K562 (cell line): ENCODE results near the gene MTF1. TPM values are rescaled to one million over a fixed set of nuclear protein-coding genes. Genes with fewer than 3 reads are reported as not detected.
A peak's percentile ranks its signal among the peaks of the same experiment; 100 is the strongest.

Experiments
- ATAC-seq: fragments of 200-7000 bp; cut with Tn5 transposase; 3 replicates; pipeline ENCODE4 v1.9.1; 2020; ENCODE audit warnings: moderate library complexity
- BruUV-seq: library from RNA; stranded (reverse); fragments of 400-500 nt; replicated peaks from 2 replicates; lab custom pipeline; 2021; lab: Mats Ljungman, UMichigan
- CTCF ChIA-PET: fragments of 300-600 bp; formaldehyde crosslinking; extraction: SDS; loops from one replicate; lab custom pipeline; 2021; ENCODE audit warnings: low intra/inter-chr PET ratio; lab: Yijun Ruan, JAX
- POLR2A ChIA-PET: fragments of 300-600, 350-650 bp; sonication (Branson Sonifier 250); formaldehyde crosslinking; extraction: SDS; loops from one replicate; lab custom pipeline; 2021; ENCODE audit warnings: antibody characterized with exemption, inconsistent platforms; lab: Yijun Ruan, JAX
- DNase-seq, 4 experiments: peaks; one replicate each; pipeline versions ENCODE4 v3.0.0 to v3.0.0-alpha.2; 2011 to 2018; ENCODE audit warnings: low spot score in 3 of 4, mixed read lengths in 3 of 4; ENCODE audit errors: extremely low read depth in 1 of 4
- FAIRE-seq: peaks from 2 replicates; lab custom pipeline; 2011; peaks lifted over from hg19 to GRCh38; lab: Jason Lieb, UNC
- H2AFZ ChIP-seq: 2 replicates; pipeline ENCODE4 v1.6.0; 2011; ENCODE audit warnings: low read depth, low read length, control low read depth, inconsistent platforms
- H3K27ac ChIP-seq: fragments of 200-600 bp; 3 replicates; pipeline ENCODE4 v1.8.0; 2011; ENCODE audit warnings: low read depth, mild to moderate bottlenecking, control low read depth, inconsistent platforms, low read length, moderate library complexity, mixed read lengths; ENCODE audit errors: extremely low read depth
- H3K27me3 ChIP-seq, 2 experiments: fragments of 300-600 bp in 1 of 2; 2 replicates in 1 of 2; 3 replicates in 1 of 2; pipeline versions ENCODE4 v1.6.0 to v1.8.0; 2011; ENCODE audit warnings: inconsistent platforms in 2 of 2, low read length in 2 of 2, mild to moderate bottlenecking in 1 of 2, mixed read lengths in 1 of 2, moderate library complexity in 1 of 2; ENCODE audit not compliant: control insufficient read depth in 2 of 2, insufficient read depth in 2 of 2
- H3K36me3 ChIP-seq: fragments of 300-600 bp; 3 replicates; pipeline ENCODE4 v1.8.0; 2011; ENCODE audit warnings: mild to moderate bottlenecking, low read length, inconsistent platforms; ENCODE audit not compliant: control insufficient read depth, insufficient read depth
- H3K4me1 ChIP-seq, 2 experiments: fragments of 200-600 bp in 1 of 2; replicated peaks in 1 of 2; 2 replicates in 1 of 2; 3 replicates in 1 of 2; pipeline versions ENCODE4 v1.5.1 to v1.8.0; 2011; ENCODE audit warnings: inconsistent platforms in 2 of 2, low read length in 2 of 2, mild to moderate bottlenecking in 1 of 2, mixed read lengths in 1 of 2, moderate library complexity in 1 of 2; ENCODE audit not compliant: control insufficient read depth in 2 of 2, insufficient read depth in 2 of 2
- H3K4me2 ChIP-seq: 2 replicates; pipeline ENCODE4 v1.6.1; 2011; ENCODE audit warnings: low read length, control low read depth, inconsistent platforms, mixed read lengths; ENCODE audit not compliant: insufficient read depth
- H3K4me3 ChIP-seq: fragments of 200-600 bp; sonication (generic), shearing (Covaris generic); 2 replicates; pipeline ENCODE4 v1.5.1; 2016; ENCODE audit warnings: control low read depth, inconsistent platforms
- H3K79me2 ChIP-seq: fragments of 200-600 bp; 3 replicates; pipeline ENCODE4 v1.8.0; 2011; ENCODE audit warnings: low read length, inconsistent platforms; ENCODE audit not compliant: control insufficient read depth, insufficient read depth
- H3K9ac ChIP-seq, 2 experiments: 2 replicates each; pipeline versions ENCODE4 v1.6.0 to v1.6.1; 2011; ENCODE audit warnings: low read depth in 2 of 2, low read length in 2 of 2, control low read depth in 1 of 2, inconsistent platforms in 1 of 2, mild to moderate bottlenecking in 1 of 2, mixed read lengths in 1 of 2; ENCODE audit not compliant: insufficient read depth in 1 of 2
- H3K9me1 ChIP-seq: one replicate; pipeline ENCODE4 v1.6.0; 2011; ENCODE audit warnings: inconsistent platforms, mild to moderate bottlenecking, low read length, moderate library complexity; ENCODE audit not compliant: control insufficient read depth, insufficient read depth
- H3K9me3 ChIP-seq: replicated peaks from 2 replicates; pipeline ENCODE4 v1.5.1; 2011; ENCODE audit warnings: low read depth, low read length, inconsistent platforms; ENCODE audit not compliant: control insufficient read depth, insufficient read depth
- H4K20me1 ChIP-seq: replicated peaks from 2 replicates; pipeline ENCODE4 v1.6.1; 2011; ENCODE audit warnings: low read length, inconsistent platforms, mixed read lengths; ENCODE audit not compliant: control insufficient read depth, insufficient read depth
- EGR1 ChIP-seq: fragments of 450-650 bp; conservative IDR thresholded peaks from 2 replicates; pipeline ENCODE4 v1.6.1; 2017; ENCODE audit warnings: mild to moderate bottlenecking
- GTF2F1 ChIP-seq: IDR thresholded peaks from 2 replicates; pipeline ENCODE4 v1.6.1; 2011; ENCODE audit warnings: low read depth, low read length, improper control_type of control experiment
- HDAC3 ChIP-seq: fragments of 450-650 bp; IDR thresholded peaks from 2 replicates; pipeline ENCODE4 v1.6.1; 2018; ENCODE audit warnings: borderline replicate concordance, mild to moderate bottlenecking, moderate library complexity; ENCODE audit not compliant: partially characterized antibody
- PTRF ChIP-seq: fragments of 450-650 bp; IDR thresholded peaks from 2 replicates; pipeline ENCODE4 v1.6.1; 2016; ENCODE audit warnings: mild to moderate bottlenecking, missing genetic modification characterization, missing compliant biosample characterization
- TRIM24 ChIP-seq, 2 experiments: fragments of 450-650 bp; IDR thresholded peaks; 2 replicates each; pipeline ENCODE4 v1.6.1; 2016
- ZNF584 ChIP-seq: fragments of 200-800 bp; sonication (Bioruptor generic); IDR thresholded peaks from 2 replicates; pipeline ENCODE4 v1.6.1; 2016; ENCODE audit warnings: low read depth, mild to moderate bottlenecking, missing genetic modification characterization, missing compliant biosample characterization
- ZSCAN29 ChIP-seq: fragments of 450-650 bp; IDR thresholded peaks from 2 replicates; pipeline ENCODE4 v1.6.1; 2017
- WGBS: fragments of 100-300 bp; shearing (Covaris generic); methylation state at CpG from one replicate; pipeline ENCODE4 v1.1.6; 2016; ENCODE audit warnings: low coverage, mixed read lengths; ENCODE audit not compliant: insufficient coverage; ENCODE audit errors: missing lambda C conversion rate; 5-methylcytosine and 5-hydroxymethylcytosine counted together
- in situ Hi-C: fragments of 300-500 bp; cut with MboI; formaldehyde crosslinking; loops from 4 replicates; pipeline ENCODE4 v1.15.0; 2018; ENCODE audit warnings: inconsistent platforms, mixed read lengths
- intact Hi-C: fragments of 100-400 bp; cut with micrococcal nuclease; formaldehyde crosslinking; loops from 2 replicates; pipeline ENCODE4 v1.14.2; 2022
- polyA plus RNA-seq, 8 experiments: library from polyadenylated mRNA; depleted of rRNA in 4 of 8; stranded (reverse) in 5 of 8; unstranded in 3 of 8; fragments of >200 nt; fragmentation: Nextera tagmentation in 2 of 8; fragmentation: Illumina TruSeq in 1 of 8; extraction: Ambion mirVana in 2 of 8; extraction: Trizol in 1 of 8; gene quantifications; 2 replicates each; pipeline versions ENCODE4 v1.2.1 to v1.2.3, GENCODE V29; 2011 to 2014; ENCODE audit warnings: inconsistent platforms in 1 of 8, missing spikeins in 1 of 8
- total RNA-seq, 7 experiments: library from RNA; depleted of rRNA in 6 of 7; stranded (reverse); fragments of >200 nt in 6 of 7; fragmentation: Illumina TruSeq in 2 of 7; extraction: Trizol in 2 of 7; gene quantifications; 2 replicates each; pipeline versions ENCODE4 v1.2.1 to v1.2.3, GENCODE V29; 2011 to 2021; ENCODE audit warnings: low replicate concordance in 1 of 7
- TF ChIP-seq, protein P1 (sequence below), 2 experiments: fragments of 450-650 bp in 1 of 2; sonication (generic) in 1 of 2; formaldehyde crosslinking in 1 of 2; IDR thresholded peaks; 2 replicates each; pipeline versions ENCODE4 v1.7.1 to v1.9.0; 2016 to 2022; ENCODE audit warnings: inconsistent platforms in 1 of 2, mild to moderate bottlenecking in 1 of 2, missing genetic modification reagents in 1 of 2

The MTF1 gene
- total and polyA plus RNA-seq, 9 of the 15 experiments (the other 6 are each of a cell fraction or from before 2014, with no cell fraction given), result 1.1 to 12.2 (median 4.3) TPM

DNA sequence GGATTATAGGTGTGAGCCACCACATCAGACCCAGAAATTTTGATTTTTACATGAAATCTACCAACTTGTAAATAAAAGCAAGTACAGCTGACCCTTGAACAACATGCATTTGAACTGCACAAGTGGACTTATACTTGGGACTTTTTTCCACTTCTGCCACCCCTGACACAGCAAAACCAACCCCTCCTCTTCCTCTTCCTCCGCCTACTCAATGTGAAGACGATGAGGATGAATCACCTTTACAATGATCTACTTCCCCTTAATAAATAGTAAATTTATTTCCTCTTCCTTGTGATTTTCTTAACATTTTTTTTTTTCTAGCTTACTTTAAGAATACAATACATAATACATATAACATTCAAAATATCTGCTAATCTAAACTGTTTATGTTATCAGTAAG is 33.9 kb downstream of the MTF1 start:
- in situ Hi-C loops (no loop called here), intact Hi-C loops (no loop called here)
- Histone ChIP-seq H2AFZ (no peak overlapping the region), H3K9ac (no peak overlapping the region), H3K9me3 (no peaks in the 10 kb centered on the region), H3K4me3 (no peak overlapping the region), H3K27ac (no peak overlapping the region), H3K27me3 (no peaks in the 10 kb centered on the region), H3K4me1 (no peaks in the 10 kb centered on the region), H3K79me2 (no peaks in the 10 kb centered on the region), H3K9me1 (no peaks in the 10 kb centered on the region), H4K20me1 (no peaks in the 10 kb centered on the region), H3K4me2 (no peak overlapping the region), H3K36me3 (peaks cover 68% of the 10 kb centered on the region; the same call in 1 of the 3 replicates)
- DNase-seq, result no peak
- WGBS, result 73% methylated on average over 2 of the region's 2 CpGs
- no peak for FAIRE-seq
- no peak for ATAC-seq
- TF ChIP-seq EGR1, result peak; percentile 81
- no peak for TF ChIP-seq TRIM24 (IDR thresholded peaks at IDR 0.05)
- POLR2A ChIA-PET, result interaction anchor here (1.0 kb wide), 1 partner anchor 15 kb away, joined by 3 read pairs; no protein-coding TSS in a partner anchor
- CTCF ChIA-PET, result no interaction called here
- no TSS peak for BruUV-seq

DNA sequence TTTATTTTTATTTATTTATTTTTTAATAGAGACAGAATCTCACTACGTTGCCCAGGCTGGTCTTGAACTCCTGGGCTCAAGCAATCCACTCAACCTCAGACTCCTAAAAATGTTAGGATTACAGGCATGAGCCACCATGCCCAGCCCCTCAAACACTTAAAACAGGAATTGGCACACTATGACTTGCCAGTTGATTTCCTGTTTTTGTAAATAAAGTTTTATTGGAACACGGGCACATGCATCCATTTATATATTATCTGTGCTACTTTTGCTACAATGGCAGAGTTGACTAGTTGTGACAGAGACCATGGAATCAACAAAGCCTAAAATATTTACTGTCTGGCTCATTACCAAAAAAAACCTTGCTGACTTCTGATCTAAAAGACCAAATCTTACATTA is 35.4 kb downstream of the MTF1 start:
- ATAC-seq (no peak), FAIRE-seq (no peak), DNase-seq (no peak)
- CTCF ChIA-PET, result no interaction called here
- Histone ChIP-seq H3K27ac (no peak overlapping the region), H3K9me1 (no peaks in the 10 kb centered on the region), H3K9ac (no peak overlapping the region), H3K27me3 (no peaks in the 10 kb centered on the region), H3K79me2 (no peaks in the 10 kb centered on the region), H4K20me1 (no peaks in the 10 kb centered on the region), H2AFZ (no peak overlapping the region), H3K4me2 (no peak overlapping the region), H3K4me3 (no peak overlapping the region), H3K9me3 (no peaks in the 10 kb centered on the region), H3K36me3 (peaks cover 72% of the 10 kb centered on the region), H3K4me1 (no peaks in the 10 kb centered on the region)
- POLR2A ChIA-PET, result interaction anchor here (0.9 kb wide), 1 partner anchor 10 kb away, joined by 3 read pairs; no protein-coding TSS in a partner anchor
- no peak for TF ChIP-seq ZSCAN29
- TF ChIP-seq, protein P1, sequence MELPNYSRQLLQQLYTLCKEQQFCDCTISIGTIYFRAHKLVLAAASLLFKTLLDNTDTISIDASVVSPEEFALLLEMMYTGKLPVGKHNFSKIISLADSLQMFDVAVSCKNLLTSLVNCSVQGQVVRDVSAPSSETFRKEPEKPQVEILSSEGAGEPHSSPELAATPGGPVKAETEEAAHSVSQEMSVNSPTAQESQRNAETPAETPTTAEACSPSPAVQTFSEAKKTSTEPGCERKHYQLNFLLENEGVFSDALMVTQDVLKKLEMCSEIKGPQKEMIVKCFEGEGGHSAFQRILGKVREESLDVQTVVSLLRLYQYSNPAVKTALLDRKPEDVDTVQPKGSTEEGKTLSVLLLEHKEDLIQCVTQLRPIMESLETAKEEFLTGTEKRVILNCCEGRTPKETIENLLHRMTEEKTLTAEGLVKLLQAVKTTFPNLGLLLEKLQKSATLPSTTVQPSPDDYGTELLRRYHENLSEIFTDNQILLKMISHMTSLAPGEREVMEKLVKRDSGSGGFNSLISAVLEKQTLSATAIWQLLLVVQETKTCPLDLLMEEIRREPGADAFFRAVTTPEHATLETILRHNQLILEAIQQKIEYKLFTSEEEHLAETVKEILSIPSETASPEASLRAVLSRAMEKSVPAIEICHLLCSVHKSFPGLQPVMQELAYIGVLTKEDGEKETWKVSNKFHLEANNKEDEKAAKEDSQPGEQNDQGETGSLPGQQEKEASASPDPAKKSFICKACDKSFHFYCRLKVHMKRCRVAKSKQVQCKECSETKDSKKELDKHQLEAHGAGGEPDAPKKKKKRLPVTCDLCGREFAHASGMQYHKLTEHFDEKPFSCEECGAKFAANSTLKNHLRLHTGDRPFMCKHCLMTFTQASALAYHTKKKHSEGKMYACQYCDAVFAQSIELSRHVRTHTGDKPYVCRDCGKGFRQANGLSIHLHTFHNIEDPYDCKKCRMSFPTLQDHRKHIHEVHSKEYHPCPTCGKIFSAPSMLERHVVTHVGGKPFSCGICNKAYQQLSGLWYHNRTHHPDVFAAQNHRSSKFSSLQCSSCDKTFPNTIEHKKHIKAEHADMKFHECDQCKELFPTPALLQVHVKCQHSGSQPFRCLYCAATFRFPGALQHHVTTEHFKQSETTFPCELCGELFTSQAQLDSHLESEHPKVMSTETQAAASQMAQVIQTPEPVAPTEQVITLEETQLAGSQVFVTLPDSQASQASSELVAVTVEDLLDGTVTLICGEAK (IDR thresholded peaks at IDR 0.05), result peak; percentile 94
- TF ChIP-seq, protein P1 (CRISPR knock-in tag; IDR thresholded peaks at IDR 0.05), result peak; percentile 86
- no peak for TF ChIP-seq GTF2F1
- TF ChIP-seq ZNF584, result no peak
- TF ChIP-seq PTRF, result no peak
- TF ChIP-seq HDAC3, result no peak
- BruUV-seq, result no TSS peak
- 87% methylated on average over 2 of the region's 2 CpGs for WGBS
- in situ Hi-C loops, result no loop called here
- intact Hi-C loops, result no loop called here
